ENCODE measurements around the gene MYL10. TPM values are rescaled to one million over a fixed set of nuclear protein-coding genes. Genes with fewer than 3 reads are reported as not detected.

Gene MYL10
- total and polyA plus RNA-seq, 8 donors: not detected

GRCh38 chr7:101667920-101668319, 38.8 kb upstream of the MYL10 start:
- Histone ChIP-seq H3K9me3 (no peaks in the 10 kb centered on the region), H3K27ac (no peak overlapping the region), H3K36me3 (no peaks in the 10 kb centered on the region), H3K27me3 (peaks cover 0 to 7% (median 0%) of the 10 kb centered on the region in 3 donors), H3K4me1 (no peaks in the 10 kb centered on the region), H3K4me3 (no peak overlapping the region)
- intact Hi-C loops (cut with DNase I; ENCODE audit: low total_unique reads): no loop called here
- WGBS, 5 donors: 51 to 75% (median 60%) methylated on average over 2 to 3 of the region's 3 CpGs
- no peak for DNase-seq
- no peak for TF ChIP-seq EP300 (IDR thresholded peaks at IDR 0.05)
- no peak for TF ChIP-seq CTCF (IDR thresholded peaks at IDR 0.05)
- no peak for TF ChIP-seq POLR2A (IDR thresholded peaks at IDR 0.05)
- no peak for TF ChIP-seq POLR2AphosphoS5 (IDR thresholded peaks at IDR 0.05)

- Histone ChIP-seq H3K4me3 (no peak overlapping the region), H3K27me3 (peaks cover 0 to 7% (median 0%) of the 10 kb centered on the region in 3 donors), H3K36me3 (no peaks in the 10 kb centered on the region), H3K9me3 (peaks cover 0 to 3% (median 0%) of the 10 kb centered on the region in 4 donors), H3K4me1 (no peaks in the 10 kb centered on the region), H3K27ac (no peak overlapping the region)
- intact Hi-C loops (cut with DNase I; ENCODE audit: low total_unique reads): no loop called here
- DNase-seq: no peak
- TF ChIP-seq POLR2A (IDR thresholded peaks at IDR 0.05): no peak
- no peak for TF ChIP-seq CTCF (IDR thresholded peaks at IDR 0.05)
- TF ChIP-seq EP300 (IDR thresholded peaks at IDR 0.05): no peak
- TF ChIP-seq POLR2AphosphoS5 (IDR thresholded peaks at IDR 0.05): no peak
- WGBS, 5 donors: 69 to 86% (median 76%) methylated on average over 3 of the region's 3 CpGs
Measured at GRCh38 chr7:101667399-101667798, 38.3 kb upstream of the MYL10 start.

- H3K9me3 ChIP-seq: peaks cover 0 to 3% (median 0%) of the 10 kb centered on the region in 4 donors
- no peak for DNase-seq
- intact Hi-C loops (cut with DNase I; ENCODE audit: low total_unique reads): no loop called here
Measured at GRCh38 chr7:101666741-101667140, 37.6 kb upstream of the MYL10 start.

GRCh38 chr7:101666293-101666692, 37.2 kb upstream of the MYL10 start:
- no peak overlapping the region for H3K4me3 ChIP-seq
- WGBS, 5 donors: 84 to 100% (median 87%) methylated on average over 8 of the region's 8 CpGs
- no peaks in the 10 kb centered on the region for H3K4me1 ChIP-seq
- TF ChIP-seq CTCF (IDR thresholded peaks at IDR 0.05) (no peak), EP300 (IDR thresholded peaks at IDR 0.05) (no peak), POLR2A (IDR thresholded peaks at IDR 0.05) (no peak), POLR2AphosphoS5 (IDR thresholded peaks at IDR 0.05) (no peak)
- intact Hi-C loops (cut with DNase I; ENCODE audit: low total_unique reads): no loop called here
- peaks cover 0 to 3% (median 0%) of the 10 kb centered on the region in 4 donors for H3K9me3 ChIP-seq
- H3K36me3 ChIP-seq: no peaks in the 10 kb centered on the region
- DNase-seq: no peak
- H3K27ac ChIP-seq: no peak overlapping the region
- peaks cover 0 to 7% (median 0%) of the 10 kb centered on the region in 3 donors for H3K27me3 ChIP-seq

More at GRCh38 chr7:101666741-101667140, 37.6 kb upstream of the MYL10 start:
- Histone ChIP-seq H3K27me3 (peaks cover 0 to 7% (median 0%) of the 10 kb centered on the region in 3 donors), H3K27ac (no peak overlapping the region), H3K4me1 (no peaks in the 10 kb centered on the region), H3K4me3 (no peak overlapping the region), H3K36me3 (no peaks in the 10 kb centered on the region)
- WGBS, 5 donors: 72 to 85% (median 81%) methylated on average over 4 of the region's 4 CpGs
- TF ChIP-seq CTCF (IDR thresholded peaks at IDR 0.05): no peak
- no peak for TF ChIP-seq EP300 (IDR thresholded peaks at IDR 0.05)
- no peak for TF ChIP-seq POLR2A (IDR thresholded peaks at IDR 0.05)
- TF ChIP-seq POLR2AphosphoS5 (IDR thresholded peaks at IDR 0.05): no peak
